Stimulated activated CD4-positive, alpha-beta T cell treated with anti-CD3 and anti-CD28 coated beads, TNF-alpha, amount 100 ng/mL, for 24 hours (primary cell): ENCODE measurements around the gene TRIM56.
"Not testable (repeated sequence)": the region's sequence is repeated elsewhere in the genome, so short reads cannot be mapped to it uniquely, and the experiment has no call there.

Experiments used
- DNase-seq, 3 experiments: peaks; one replicate each; pipeline ENCODE4 v3.0.0-alpha.2; 2020; ENCODE audit warnings: low read depth in 3 of 3

TRIM56 gene

GRCh38 chr7:101085162-101085964 is at the start of gene TRIM56:
TSS of gene TRIM56 (plus strand) at chr7:101085481. CDS start at chr7:101087313, 1,832 bp downstream.
- DNase-seq, result peak; percentile 48 to 77 (median 52)

GRCh38 chr7:101035941-101036340 is 49.3 kb upstream of the TRIM56 start:
- no peak for DNase-seq

GRCh38 chr7:101041283-101041682 is 44.0 kb upstream of the TRIM56 start:
- DNase-seq, result not testable (repeated sequence)

GRCh38 chr7:101058355-101058754 is 26.9 kb upstream of the TRIM56 start:
- peak in 2 of 3 experiments; percentile 8 to 29 for DNase-seq

GRCh38 chr7:101059620-101059942 is 25.7 kb upstream of the TRIM56 start:
- DNase-seq, result no peak

- no peak for DNase-seq
Observed at GRCh38 chr7:101060992-101061391, 24.3 kb upstream of the TRIM56 start.

- not testable (repeated sequence) for DNase-seq
Observed at GRCh38 chr7:101064176-101064550, 21.1 kb upstream of the TRIM56 start.

GRCh38 chr7:101065162-101065561 is 20.1 kb upstream of the TRIM56 start:
- not testable (repeated sequence) for DNase-seq

- DNase-seq, result no peak
Observed at GRCh38 chr7:101066141-101066832, 19.0 kb upstream of the TRIM56 start.

GRCh38 chr7:101066833-101067177 is 18.5 kb upstream of the TRIM56 start:
- no peak for DNase-seq

- DNase-seq, result no peak
Observed at GRCh38 chr7:101068401-101068800, 16.9 kb upstream of the TRIM56 start.

GRCh38 chr7:101071362-101072104 is 13.7 kb upstream of the TRIM56 start:
- not testable (repeated sequence) for DNase-seq

- DNase-seq, result no peak
Observed at GRCh38 chr7:101075646-101076045, 9.6 kb upstream of the TRIM56 start.

GRCh38 chr7:101076183-101076582 is 9.1 kb upstream of the TRIM56 start:
- DNase-seq, result not testable (repeated sequence)

GRCh38 chr7:101077303-101078086 is 7.8 kb upstream of the TRIM56 start:
- peak; percentile 69 to 83 (median 76) for DNase-seq

GRCh38 chr7:101081432-101081831 is 3.8 kb upstream of the TRIM56 start:
- no peak for DNase-seq

- no peak for DNase-seq
Observed at GRCh38 chr7:101084865-101085161, 468 bp upstream of the TRIM56 start.

GRCh38 chr7:101087334-101088068 is 2.2 kb downstream of the TRIM56 start:
- DNase-seq, result no peak

- DNase-seq, result no peak
Observed at GRCh38 chr7:101088069-101088425, 2.8 kb downstream of the TRIM56 start.

- DNase-seq, result no peak
Observed at GRCh38 chr7:101088858-101089529, 3.7 kb downstream of the TRIM56 start.

GRCh38 chr7:101089876-101090275 is 4.6 kb downstream of the TRIM56 start:
- no peak for DNase-seq
